ENCODE measurements around the gene VN1R2.

DNA sequence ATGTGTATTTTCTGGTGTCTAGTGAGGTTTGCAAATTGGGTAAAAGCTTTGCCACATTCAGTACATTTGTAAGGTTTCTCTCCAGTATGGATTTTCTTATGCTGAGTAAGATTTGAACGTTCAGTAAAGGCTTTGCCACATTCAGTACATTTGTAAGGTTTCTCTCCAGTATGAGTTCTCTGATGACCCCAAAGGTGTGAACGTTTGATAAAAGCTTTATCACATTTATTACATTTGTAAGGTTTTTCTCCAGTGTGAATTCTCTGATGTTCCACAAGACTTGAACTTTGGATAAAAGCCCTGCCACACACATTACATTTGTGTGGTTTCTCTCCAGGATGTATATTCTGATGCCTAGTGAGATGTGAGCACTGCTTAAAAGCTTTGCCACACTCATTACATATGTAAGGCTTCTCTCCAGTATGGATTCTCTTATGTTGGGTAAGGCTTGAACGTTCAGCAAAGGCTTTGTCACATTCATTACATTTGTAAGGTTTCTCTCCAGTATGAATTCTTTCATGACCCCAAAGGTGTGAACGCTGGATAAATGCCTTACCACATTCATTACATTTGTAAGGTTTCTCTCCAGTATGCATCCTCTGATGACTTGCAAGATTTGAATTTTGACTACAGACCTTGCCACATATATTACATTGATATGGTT is 20.8 kb upstream of the VN1R2 start:
- TF ChIP-seq PATZ1 (CRISPR knock-in tag; IDR thresholded peaks at IDR 0.05; ENCODE audit: borderline replicate concordance) (no peak), ISL1 (CRISPR knock-in tag; IDR thresholded peaks at IDR 0.05) (no peak), ZNF565 (CRISPR knock-in tag; conservative IDR thresholded peaks at IDR 0.05; ENCODE audit: low read depth) (no peak), GLIS3 (CRISPR knock-in tag; IDR thresholded peaks at IDR 0.05) (no peak), RARB (CRISPR knock-in tag; IDR thresholded peaks at IDR 0.05) (no peak), ZFP30 (CRISPR knock-in tag; IDR thresholded peaks at IDR 0.05) (no peak), ZFP3 (CRISPR knock-in tag; IDR thresholded peaks at IDR 0.05) (no peak), TCF4 (CRISPR knock-in tag; IDR thresholded peaks at IDR 0.05; ENCODE audit: borderline replicate concordance) (no peak), ESRRG (CRISPR knock-in tag; IDR thresholded peaks at IDR 0.05) (no peak), ARNTL (CRISPR knock-in tag; IDR thresholded peaks at IDR 0.05; ENCODE audit: borderline replicate concordance, low read depth) (no peak), ZNF70 (CRISPR knock-in tag; IDR thresholded peaks at IDR 0.05) (no peak)

Measured in SK-N-SH treated with all-trans-retinoic acid at 6 μM for 48 hours (cell line).